H1 (cell line): ENCODE measurements around the gene TCL1A. TPM values are rescaled to one million over a fixed set of nuclear protein-coding genes. Genes with fewer than 3 reads are reported as not detected.

ENCODE experiments used
- CTCF ChIA-PET: fragments of 300-600 bp; sonication (Branson Sonifier 250); formaldehyde crosslinking; loops from one replicate; lab custom pipeline; 2021; ENCODE audit not compliant: partially characterized antibody; lab: Charles Lee
- POLR2A ChIA-PET: fragments of 300-600 bp; sonication (Branson Sonifier 250); formaldehyde crosslinking; loops from one replicate; lab custom pipeline; 2021; ENCODE audit warnings: inconsistent platforms; ENCODE audit not compliant: partially characterized antibody; lab: Charles Lee
- DNase-seq, 2 experiments: peaks; one replicate each; pipeline versions ENCODE4 v3.0.0 to v3.0.0-alpha.2; 2010 to 2022; ENCODE audit warnings: low spot score in 2 of 2, low read depth in 1 of 2, mixed read lengths in 1 of 2
- FAIRE-seq: peaks from 2 replicates; lab custom pipeline; 2011; peaks lifted over from hg19 to GRCh38; lab: Jason Lieb, UNC
- H2AFZ ChIP-seq: 2 replicates; pipeline ENCODE4 v1.8.1; 2012; ENCODE audit warnings: low read length, inconsistent platforms
- H2AK5ac ChIP-seq: 2 replicates; pipeline ENCODE4 v1.6.1; 2013; ENCODE audit warnings: low read depth, low read length
- H2BK120ac ChIP-seq: replicated peaks from 2 replicates; pipeline ENCODE3; 2013; ENCODE audit warnings: low read depth, low read length, inconsistent platforms
- H2BK12ac ChIP-seq: 2 replicates; pipeline ENCODE4 v1.6.1; 2013; ENCODE audit warnings: low read depth, low read length
- H2BK15ac ChIP-seq: 2 replicates; pipeline ENCODE4 v1.6.1; 2013; ENCODE audit warnings: low read length
- H2BK20ac ChIP-seq: 2 replicates; pipeline ENCODE4 v1.6.1; 2013; ENCODE audit warnings: low read length
- H2BK5ac ChIP-seq: 2 replicates; pipeline ENCODE4 v1.6.1; 2013; ENCODE audit warnings: low read depth, low read length
- H3K14ac ChIP-seq: 2 replicates; pipeline ENCODE4 v1.6.1; 2013; ENCODE audit warnings: inconsistent platforms; ENCODE audit not compliant: insufficient read length
- H3K18ac ChIP-seq: 2 replicates; pipeline ENCODE4 v1.6.1; 2013; ENCODE audit warnings: low read length; ENCODE audit errors: extremely low read depth
- H3K23ac ChIP-seq: 2 replicates; pipeline ENCODE4 v1.6.1; 2013; ENCODE audit warnings: inconsistent platforms; ENCODE audit not compliant: insufficient read length
- H3K23me2 ChIP-seq: 2 replicates; pipeline ENCODE4 v1.6.1; 2013; ENCODE audit warnings: low read depth, low read length
- H3K27ac ChIP-seq: 2 replicates; pipeline ENCODE4 v1.6.1; 2011; ENCODE audit warnings: low read depth, low read length, inconsistent platforms
- H3K27me3 ChIP-seq, 4 experiments: replicated peaks in 1 of 4; 1 replicate in 1 of 4; 2 replicates in 3 of 4; pipeline versions ENCODE4 v1.6.1 to v1.8.1; 2011 to 2013; ENCODE audit warnings: low read length in 3 of 4, mild to moderate bottlenecking in 3 of 4, inconsistent platforms in 2 of 4, mixed read lengths in 2 of 4, moderate library complexity in 1 of 4; ENCODE audit not compliant: control insufficient read depth in 3 of 4, insufficient read depth in 3 of 4; ENCODE audit errors: extremely low read depth in 1 of 4
- H3K36me3 ChIP-seq, 4 experiments: 2 replicates each; pipeline versions ENCODE4 v1.6.1 to v1.8.1; 2011 to 2013; ENCODE audit warnings: mild to moderate bottlenecking in 4 of 4, low read length in 3 of 4, moderate library complexity in 2 of 4, control low read depth in 1 of 4, inconsistent platforms in 1 of 4; ENCODE audit not compliant: insufficient read depth in 4 of 4, control insufficient read depth in 2 of 4
- H3K4ac ChIP-seq: replicated peaks from 2 replicates; pipeline ENCODE3; 2013; ENCODE audit warnings: low read length, low read depth, mixed read lengths, inconsistent platforms; ENCODE audit not compliant: insufficient read length
- H3K4me1 ChIP-seq, 4 experiments: replicated peaks in 1 of 4; 1 replicate in 1 of 4; 2 replicates in 3 of 4; pipeline versions ENCODE4 v1.6.1 to v1.8.1; 2011 to 2013; ENCODE audit warnings: low read length in 3 of 4, inconsistent platforms in 2 of 4, mixed read lengths in 1 of 4; ENCODE audit not compliant: insufficient read depth in 4 of 4, control insufficient read depth in 3 of 4
- H3K4me2 ChIP-seq, 2 experiments: 2 replicates each; pipeline versions ENCODE4 v1.6.1 to v1.8.1; 2011 to 2013; ENCODE audit warnings: low read depth in 2 of 2, low read length in 2 of 2, control low read depth in 1 of 2, inconsistent platforms in 1 of 2, mild to moderate bottlenecking in 1 of 2; ENCODE audit not compliant: insufficient read depth in 1 of 2
- H3K4me3 ChIP-seq, 4 experiments: fragments of 200-600, 300-600 bp in 1 of 4; sonication (generic), shearing (Covaris generic), sonication (Bioruptor Twin) in 1 of 4; 2 replicates each; pipeline versions ENCODE4 v1.5.1 to v1.8.1; 2011 to 2016; ENCODE audit warnings: low read length in 4 of 4, low read depth in 3 of 4, control low read depth in 2 of 4, inconsistent platforms in 2 of 4, mild to moderate bottlenecking in 2 of 4, mixed read lengths in 1 of 4, moderate library complexity in 1 of 4; ENCODE audit not compliant: insufficient read depth in 2 of 4; ENCODE audit errors: extremely low read depth in 1 of 4
- H3K56ac ChIP-seq: replicated peaks from 2 replicates; pipeline ENCODE3; 2013; ENCODE audit warnings: low read depth, mild to moderate bottlenecking, mixed read lengths, low read length, inconsistent platforms; ENCODE audit not compliant: insufficient read length
- H3K79me1 ChIP-seq: 2 replicates; pipeline ENCODE4 v1.6.1; 2013; ENCODE audit warnings: low read depth, low read length, control low read depth
- H3K79me2 ChIP-seq, 2 experiments: 2 replicates each; pipeline versions ENCODE4 v1.6.1 to v1.8.1; 2012 to 2013; ENCODE audit warnings: low read length in 2 of 2, mild to moderate bottlenecking in 2 of 2, inconsistent platforms in 1 of 2; ENCODE audit not compliant: insufficient read depth in 2 of 2, control insufficient read depth in 1 of 2
- H3K9ac ChIP-seq, 4 experiments: replicated peaks in 1 of 4; 1 replicate in 1 of 4; 2 replicates in 3 of 4; pipeline versions ENCODE4 v1.6.1 to v1.8.1; 2011 to 2013; ENCODE audit warnings: low read depth in 3 of 4, low read length in 3 of 4, control low read depth in 2 of 4, mild to moderate bottlenecking in 2 of 4, moderate library complexity in 2 of 4, inconsistent platforms in 1 of 4; ENCODE audit errors: extremely low read depth in 1 of 4
- H3K9me3 ChIP-seq, 2 experiments: 2 replicates each; pipeline versions ENCODE4 v1.6.1 to v1.8.1; 2012 to 2013; ENCODE audit warnings: mild to moderate bottlenecking in 2 of 2, moderate library complexity in 2 of 2, control low read depth in 1 of 2, inconsistent platforms in 1 of 2, low read depth in 1 of 2, low read length in 1 of 2, mixed read lengths in 1 of 2; ENCODE audit not compliant: insufficient read depth in 2 of 2
- H4K20me1 ChIP-seq, 2 experiments: replicated peaks in 1 of 2; 2 replicates each; pipeline versions ENCODE3 to v1.8.1; 2011 to 2013; ENCODE audit warnings: inconsistent platforms in 2 of 2, low read length in 2 of 2, mild to moderate bottlenecking in 1 of 2; ENCODE audit not compliant: insufficient read depth in 2 of 2, control insufficient read depth in 1 of 2
- H4K5ac ChIP-seq: 2 replicates; pipeline ENCODE4 v1.6.1; 2013; ENCODE audit warnings: low read length, low read depth, mixed read lengths, inconsistent platforms; ENCODE audit not compliant: insufficient read length
- H4K8ac ChIP-seq: 2 replicates; pipeline ENCODE4 v1.8.0; 2013; ENCODE audit warnings: mild to moderate bottlenecking, moderate library complexity, low read length, inconsistent platforms; ENCODE audit not compliant: insufficient read depth; ENCODE audit errors: extremely low read depth
- H4K91ac ChIP-seq: replicated peaks from 2 replicates; pipeline ENCODE3; 2013; ENCODE audit warnings: low read length, mixed read lengths, inconsistent platforms; ENCODE audit not compliant: insufficient read length
- CBX8 ChIP-seq: fragments of 300-800, 300-1000 bp; sonication (generic); IDR thresholded peaks from 2 replicates; pipeline ENCODE4 v1.7.1; 2016; ENCODE audit warnings: low read depth, low read length, borderline replicate concordance
- HDAC2 ChIP-seq, 2 experiments: fragments of 300-600 bp in 1 of 2; sonication (generic) in 1 of 2; IDR thresholded peaks; 2 replicates each; pipeline ENCODE4 v1.6.1; 2011 to 2012; ENCODE audit warnings: low read depth in 2 of 2, low read length in 2 of 2, mild to moderate bottlenecking in 2 of 2, moderate library complexity in 2 of 2, borderline replicate concordance in 1 of 2, inconsistent platforms in 1 of 2
- PHF8 ChIP-seq: fragments of 200-600 bp; sonication (generic); conservative IDR thresholded peaks from 2 replicates; pipeline ENCODE4 v1.7.1; 2012; ENCODE audit warnings: low read depth, mild to moderate bottlenecking, inconsistent platforms, low read length, moderate library complexity
- SP4 ChIP-seq: IDR thresholded peaks from 2 replicates; pipeline ENCODE4 v1.6.1; 2012; ENCODE audit warnings: low read length, inconsistent platforms
- SUZ12 ChIP-seq: fragments of 200-600 bp; sonication (generic); IDR thresholded peaks from 2 replicates; pipeline ENCODE4 v1.6.1; 2012; ENCODE audit warnings: mild to moderate bottlenecking, inconsistent platforms, low read length, moderate library complexity, mixed read lengths
- TEAD4 ChIP-seq: IDR thresholded peaks from 2 replicates; pipeline ENCODE4 v1.6.1; 2012; ENCODE audit warnings: low read depth, low read length, inconsistent platforms, mixed read lengths
- ZNF274 ChIP-seq: IDR thresholded peaks from 2 replicates; pipeline ENCODE4 v1.7.0; 2012; ENCODE audit warnings: low read length, borderline replicate concordance; ENCODE audit errors: extremely low read depth
- WGBS, 2 experiments: shearing (Covaris generic) in 1 of 2; methylation state at CpG; one replicate each; pipeline versions ENCODE4 v1.1.6 to v1.1.7; 2013 to 2015; ENCODE audit warnings: low lambda C conversion rate in 2 of 2, mixed read lengths in 2 of 2, inconsistent platforms in 1 of 2, low coverage in 1 of 2, missing lambda C conversion rate in 1 of 2; ENCODE audit not compliant: insufficient replicate concordance in 2 of 2, insufficient coverage in 1 of 2, insufficient read length in 1 of 2; ENCODE audit errors: extremely low coverage in 1 of 2, missing lambda C conversion rate in 1 of 2; 5-methylcytosine and 5-hydroxymethylcytosine counted together
- polyA plus RNA-seq, 7 experiments: library from polyadenylated mRNA; depleted of rRNA in 3 of 7; stranded (reverse) in 5 of 7; unstranded in 2 of 7; fragments of >200 nt in 5 of 7; fragments of 200-250 nt in 2 of 7; gene quantifications; 1 replicate in 5 of 7; 2 replicates in 1 of 7; 4 replicates in 1 of 7; pipeline versions ENCODE4 v1.2.1 to v1.2.3, GENCODE V29; 2011 to 2013; ENCODE audit warnings: missing spikeins in 2 of 7, mixed read lengths in 2 of 7
- total RNA-seq: library from RNA; stranded (reverse); fragmentation: NEBNext Ultra II Directional; extraction: Animal tissue kit (Norgen Biotek cat#: 25700); gene quantifications from 2 replicates; pipeline ENCODE4 v1.2.1, GENCODE V29; 2021
- TF ChIP-seq, protein P1 (sequence below): IDR thresholded peaks from 2 replicates; pipeline ENCODE4 v1.6.1; 2012; ENCODE audit warnings: inconsistent platforms
- TF ChIP-seq, protein P2 (sequence below), 3 experiments: IDR thresholded peaks; 1 replicate in 2 of 3; 2 replicates in 1 of 3; pipeline versions ENCODE4 v1.5.1 to v1.6.1; 2011; ENCODE audit warnings: low read length in 3 of 3, mild to moderate bottlenecking in 3 of 3, inconsistent platforms in 2 of 3, low read depth in 1 of 3, moderate library complexity in 1 of 3; ENCODE audit not compliant: insufficient read depth in 1 of 3; ENCODE audit errors: control extremely low read depth in 1 of 3

TCL1A gene
- total and polyA plus RNA-seq, 2 of the 8 experiments (the other 6 are each of a cell fraction or from before 2014, with no cell fraction given), result 0.35 to 7.6 TPM

DNA sequence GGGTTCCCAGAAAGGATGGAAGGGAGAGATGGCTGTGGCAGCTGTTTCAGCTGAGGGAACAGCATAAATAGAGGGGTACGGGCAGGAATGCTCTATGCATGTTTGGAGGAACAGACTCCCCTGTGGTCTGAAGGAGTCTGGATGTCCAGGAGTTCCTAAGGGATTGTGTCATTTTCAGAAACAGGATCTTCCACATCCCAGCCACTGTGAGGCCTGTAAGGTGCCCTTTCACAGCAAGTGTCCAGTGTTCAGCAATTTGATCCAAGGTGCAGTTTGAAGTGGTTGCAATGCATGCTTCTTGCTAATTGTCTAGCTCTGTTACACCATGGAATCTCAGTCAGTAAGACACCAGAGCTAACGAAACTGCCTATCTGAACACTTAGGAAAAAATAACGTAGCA is 46.7 kb upstream of the TCL1A start:
- H3K79me2 ChIP-seq, result no peaks in the 10 kb centered on the region
- H3K18ac ChIP-seq, result no peak overlapping the region
- H2BK120ac ChIP-seq, result no peak overlapping the region
- H3K27me3 ChIP-seq, result peaks cover 0 to 2% (median 0%) of the 10 kb centered on the region in 4 experiments; a peak in 1 of 7 replicates
- no peak overlapping the region for H3K23ac ChIP-seq
- no peak overlapping the region for H4K91ac ChIP-seq
- H3K9ac ChIP-seq, result no peak overlapping the region
- 0 out of 2 replicates have a peak, but pooled peaks cover 2% of the 10 kb centered on the region for H3K79me1 ChIP-seq
- H2AK5ac ChIP-seq, result no peak overlapping the region
- H2BK12ac ChIP-seq, result no peak overlapping the region
- no peak for DNase-seq
- no peak overlapping the region for H4K5ac ChIP-seq
- no peaks in the 10 kb centered on the region for H3K36me3 ChIP-seq
- CTCF ChIA-PET, result interaction anchor here (1.1 to 9.0 kb wide), 4 partner anchors 12 to 233 kb away, joined by 3 to 67 read pairs (median 3); no protein-coding TSS in a partner anchor
- H3K56ac ChIP-seq, result no peak overlapping the region
- H3K4ac ChIP-seq, result no peak overlapping the region
- 75% methylated on average over 3 of the region's 3 CpGs; no CpG with 5 or more reads in 1 of the 2 experiments for WGBS, 2 experiments
- H2BK5ac ChIP-seq, result no peak overlapping the region
- TF ChIP-seq, protein P1, sequence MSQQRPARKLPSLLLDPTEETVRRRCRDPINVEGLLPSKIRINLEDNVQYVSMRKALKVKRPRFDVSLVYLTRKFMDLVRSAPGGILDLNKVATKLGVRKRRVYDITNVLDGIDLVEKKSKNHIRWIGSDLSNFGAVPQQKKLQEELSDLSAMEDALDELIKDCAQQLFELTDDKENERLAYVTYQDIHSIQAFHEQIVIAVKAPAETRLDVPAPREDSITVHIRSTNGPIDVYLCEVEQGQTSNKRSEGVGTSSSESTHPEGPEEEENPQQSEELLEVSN, result no peak
- TF ChIP-seq CBX8 (no peak), ZNF274 (no peak), SUZ12 (no peak), PHF8 (no peak), HDAC2 (IDR thresholded peaks at IDR 0.05; ENCODE audit: borderline replicate concordance in 1 of 2, low read depth in 2 of 2, low read length in 2 of 2) (no peak), TEAD4 (no peak), SP4 (no peak)
- TF ChIP-seq, protein P2, sequence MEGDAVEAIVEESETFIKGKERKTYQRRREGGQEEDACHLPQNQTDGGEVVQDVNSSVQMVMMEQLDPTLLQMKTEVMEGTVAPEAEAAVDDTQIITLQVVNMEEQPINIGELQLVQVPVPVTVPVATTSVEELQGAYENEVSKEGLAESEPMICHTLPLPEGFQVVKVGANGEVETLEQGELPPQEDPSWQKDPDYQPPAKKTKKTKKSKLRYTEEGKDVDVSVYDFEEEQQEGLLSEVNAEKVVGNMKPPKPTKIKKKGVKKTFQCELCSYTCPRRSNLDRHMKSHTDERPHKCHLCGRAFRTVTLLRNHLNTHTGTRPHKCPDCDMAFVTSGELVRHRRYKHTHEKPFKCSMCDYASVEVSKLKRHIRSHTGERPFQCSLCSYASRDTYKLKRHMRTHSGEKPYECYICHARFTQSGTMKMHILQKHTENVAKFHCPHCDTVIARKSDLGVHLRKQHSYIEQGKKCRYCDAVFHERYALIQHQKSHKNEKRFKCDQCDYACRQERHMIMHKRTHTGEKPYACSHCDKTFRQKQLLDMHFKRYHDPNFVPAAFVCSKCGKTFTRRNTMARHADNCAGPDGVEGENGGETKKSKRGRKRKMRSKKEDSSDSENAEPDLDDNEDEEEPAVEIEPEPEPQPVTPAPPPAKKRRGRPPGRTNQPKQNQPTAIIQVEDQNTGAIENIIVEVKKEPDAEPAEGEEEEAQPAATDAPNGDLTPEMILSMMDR (IDR thresholded peaks at IDR 0.05; ENCODE audit: control extremely low read depth in 1 of 3, insufficient read depth in 1 of 3, low read depth in 1 of 3, low read length in 3 of 3), result no peak
- H2AFZ ChIP-seq, result no peak overlapping the region
- no peak overlapping the region for H2BK20ac ChIP-seq
- POLR2A ChIA-PET, result no interaction called here
- H3K23me2 ChIP-seq, result peaks cover 2% of the 10 kb centered on the region; the same call in 1 of the 2 replicates
- no peak overlapping the region for H3K4me3 ChIP-seq
- no peak for FAIRE-seq
- H4K8ac ChIP-seq, result no peak overlapping the region
- no peaks in the 10 kb centered on the region for H4K20me1 ChIP-seq
- no peak overlapping the region for H3K27ac ChIP-seq
- no peak overlapping the region for H3K4me2 ChIP-seq
- H3K4me1 ChIP-seq, result peaks cover 0 to 4% (median 0%) of the 10 kb centered on the region in 4 experiments; a peak in 3 of 7 replicates
- H2BK15ac ChIP-seq, result no peak overlapping the region
- no peak overlapping the region for H3K14ac ChIP-seq
- H3K9me3 ChIP-seq, result no peaks in the 10 kb centered on the region
